ENCODE measurements around the gene TPPP. TPM values are rescaled to one million over a fixed set of nuclear protein-coding genes. Genes with fewer than 3 reads are reported as not detected.
"Not testable (repeated sequence)": the region's sequence is repeated elsewhere in the genome, so short reads cannot be mapped to it uniquely, and the experiment has no call there.

TPPP gene
- total RNA-seq, 1 donor from 2014 or later, result 0.46 TPM

GRCh38 chr5:684751-685216, 8.4 kb downstream of the TPPP start:
- H3K4me3 ChIP-seq (ENCODE audit: low read depth, low read length), result no peak overlapping the region
- no peak for DNase-seq (ENCODE audit: low read depth)
- TF ChIP-seq CTCF (conservative IDR thresholded peaks at IDR 0.05; ENCODE audit: low read depth, low read length), result no peak

GRCh38 chr5:683551-684481, 9.3 kb downstream of the TPPP start:
- no peak overlapping the region for H3K4me3 ChIP-seq (ENCODE audit: low read depth, low read length)
- DNase-seq (ENCODE audit: low read depth), result no peak
- TF ChIP-seq CTCF (conservative IDR thresholded peaks at IDR 0.05; ENCODE audit: low read depth, low read length), result no peak

- DNase-seq (ENCODE audit: low read depth); H3K4me3 ChIP-seq (ENCODE audit: low read depth, low read length): not testable (repeated sequence)
These were observed 10.3 kb downstream of the TPPP start for GRCh38 chr5:682651-683358.

DNA sequence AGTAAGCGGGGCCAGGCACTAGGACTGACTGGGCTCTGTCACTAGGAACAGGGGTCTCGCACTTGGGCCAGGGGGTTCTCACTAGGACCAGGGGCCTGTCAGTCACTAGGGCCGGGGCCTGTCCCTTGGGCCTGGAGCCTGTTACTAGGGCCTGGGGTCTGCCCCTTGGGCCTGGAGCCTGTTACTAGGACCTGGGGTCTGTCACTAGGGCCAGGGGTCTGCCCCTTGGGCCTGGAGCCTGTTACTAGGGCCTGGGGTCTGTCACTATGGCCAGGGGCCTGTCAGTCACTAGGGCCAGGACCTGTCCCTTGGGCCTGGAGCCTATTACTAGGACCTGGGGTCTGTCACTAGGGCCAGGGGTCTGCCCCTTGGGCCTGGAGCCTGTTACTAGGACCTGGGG, 10.9 kb downstream of the TPPP start:
- DNase-seq (ENCODE audit: low read depth); H3K4me3 ChIP-seq (ENCODE audit: low read depth, low read length): not testable (repeated sequence)

DNA sequence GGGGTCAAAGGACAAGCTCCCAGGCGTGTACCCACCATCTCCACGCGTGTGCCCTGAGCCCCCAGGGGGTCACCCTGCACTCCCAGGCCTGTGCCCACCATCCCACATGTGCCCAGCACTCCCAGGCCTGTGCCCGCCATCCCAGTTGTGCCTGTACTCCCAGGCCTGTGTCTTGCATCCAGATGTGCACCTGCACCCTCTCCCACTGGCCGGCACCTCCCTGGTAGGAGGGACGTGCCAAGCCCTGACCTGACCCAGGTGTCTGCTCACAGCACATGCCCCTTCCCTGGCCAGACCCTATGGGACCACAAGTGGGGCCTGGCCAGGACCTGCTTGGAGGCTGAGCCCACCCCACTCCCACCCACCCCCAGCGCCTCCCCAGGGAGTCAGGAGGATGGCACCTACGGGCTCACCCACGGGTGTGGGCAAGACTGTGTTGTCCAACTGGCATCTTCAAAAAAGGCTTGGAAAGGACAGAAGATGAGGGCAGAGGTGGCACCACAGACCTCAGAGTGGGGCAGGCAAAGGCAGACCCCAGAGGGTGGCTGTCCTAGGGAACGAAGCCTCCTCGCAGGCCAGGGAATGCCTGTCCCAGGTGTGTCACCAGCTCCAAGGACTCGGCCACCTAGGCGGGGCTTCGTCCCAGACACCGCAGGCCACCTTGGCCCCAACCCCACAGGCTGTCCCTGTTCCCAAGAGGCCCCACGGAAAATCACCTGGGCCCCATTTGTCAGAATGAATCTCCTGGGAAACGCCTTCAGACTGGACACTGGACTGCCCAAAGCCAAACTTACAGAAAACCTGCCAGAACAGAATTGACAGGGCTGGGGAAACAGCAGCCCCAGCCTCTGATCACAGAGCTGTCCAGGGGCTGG, 11.6 kb downstream of the TPPP start:
- not testable (repeated sequence) for H3K4me3 ChIP-seq (ENCODE audit: low read depth, low read length); DNase-seq (ENCODE audit: low read depth)

GRCh38 chr5:680836-681235, 12.3 kb downstream of the TPPP start:
- DNase-seq (ENCODE audit: low read depth), result not testable (repeated sequence)

DNA sequence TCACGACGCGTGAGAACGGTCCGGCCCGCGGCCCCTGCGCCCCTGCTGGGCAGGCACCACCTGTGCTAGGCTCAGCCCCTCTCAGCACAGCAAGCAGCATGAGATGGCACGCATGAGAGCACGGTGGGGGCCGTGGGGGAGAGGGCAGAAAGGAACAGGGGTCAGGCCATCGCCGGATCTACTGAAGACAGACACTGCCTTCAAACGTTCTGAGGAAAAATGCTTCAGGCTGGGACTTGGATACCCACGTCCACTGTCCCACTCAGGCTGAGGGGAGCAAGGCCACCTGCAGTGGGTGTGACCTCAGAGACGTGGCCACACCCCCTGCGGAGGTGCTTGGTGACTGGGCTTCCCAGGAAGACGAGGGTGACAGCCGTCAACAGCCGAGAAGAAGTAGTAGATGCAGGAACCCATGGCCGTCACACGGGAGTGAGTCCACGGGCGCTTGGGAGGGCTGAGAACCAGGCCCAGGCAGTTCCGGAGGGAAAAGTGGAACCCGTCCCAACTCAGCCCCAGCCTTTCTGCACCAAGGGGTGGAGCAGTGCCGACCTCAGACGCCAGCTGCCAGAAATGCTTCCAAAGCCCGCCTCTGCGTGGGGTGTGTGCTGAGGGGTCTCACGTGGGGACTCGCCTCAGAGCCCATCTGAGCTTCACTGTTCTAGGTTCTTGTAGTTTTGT, 12.9 kb downstream of the TPPP start:
- DNase-seq (ENCODE audit: low read depth), result not testable (repeated sequence)

More at GRCh38 chr5:680836-681235, 12.3 kb downstream of the TPPP start:
- H3K4me3 ChIP-seq (ENCODE audit: low read depth, low read length), result not testable (repeated sequence)

GRCh38 chr5:679166-679895, 13.8 kb downstream of the TPPP start:
- H3K4me3 ChIP-seq (ENCODE audit: low read depth, low read length); DNase-seq (ENCODE audit: low read depth): not testable (repeated sequence)

More for the DNA sequence above, 12.9 kb downstream of the TPPP start:
- not testable (repeated sequence) for H3K4me3 ChIP-seq (ENCODE audit: low read depth, low read length)

GRCh38 chr5:678521-678920, 14.6 kb downstream of the TPPP start:
- H3K4me3 ChIP-seq (ENCODE audit: low read depth, low read length); DNase-seq (ENCODE audit: low read depth): not testable (repeated sequence)
